ENCODE measurements around the gene SLC12A7. TPM values are rescaled to one million over a fixed set of nuclear protein-coding genes. Genes with fewer than 3 reads are reported as not detected.

The SLC12A7 gene
- total and polyA plus RNA-seq, 11 donors, result 66.3 to 159 (median 128) TPM

DNA sequence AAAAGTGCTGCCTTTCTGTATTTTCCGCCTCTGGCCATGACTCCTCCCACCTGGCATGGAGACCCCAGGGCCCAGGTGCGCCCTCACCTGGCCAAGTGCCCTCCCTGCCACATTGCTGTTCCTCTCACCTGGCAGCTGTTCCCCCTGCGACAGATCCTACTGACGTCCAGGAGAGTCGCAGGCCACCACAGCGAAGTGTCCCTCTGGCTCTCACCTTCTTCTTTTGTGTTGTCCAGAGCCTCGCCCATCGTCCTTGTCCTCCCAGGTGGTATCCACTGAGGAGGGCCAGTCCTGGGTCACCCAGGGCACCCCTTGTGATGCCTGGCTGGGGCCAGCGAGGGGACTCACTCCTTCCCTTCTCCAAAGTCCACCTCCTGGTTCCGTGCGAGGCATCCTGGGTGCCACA, 100.6 kb downstream of the SLC12A7 start:
- ATAC-seq (no peak), DNase-seq (peak in 4 of 5 donors; percentile 13 to 52 (median 20))
- peaks cover 6 to 37% (median 11%) of the 10 kb centered on the region in 9 donors for H3K27me3 ChIP-seq
- H3K4me3 ChIP-seq, result no peak overlapping the region
- WGBS, 4 donors, result 76 to 85% (median 82%) methylated on average over 10 to 11 of the region's 11 CpGs
- H3K9me3 ChIP-seq, result no peaks in the 10 kb centered on the region
- no peak overlapping the region for H3K27ac ChIP-seq
- TF ChIP-seq POLR2A (IDR thresholded peaks at IDR 0.05), result no peak
- TF ChIP-seq, protein P1, sequence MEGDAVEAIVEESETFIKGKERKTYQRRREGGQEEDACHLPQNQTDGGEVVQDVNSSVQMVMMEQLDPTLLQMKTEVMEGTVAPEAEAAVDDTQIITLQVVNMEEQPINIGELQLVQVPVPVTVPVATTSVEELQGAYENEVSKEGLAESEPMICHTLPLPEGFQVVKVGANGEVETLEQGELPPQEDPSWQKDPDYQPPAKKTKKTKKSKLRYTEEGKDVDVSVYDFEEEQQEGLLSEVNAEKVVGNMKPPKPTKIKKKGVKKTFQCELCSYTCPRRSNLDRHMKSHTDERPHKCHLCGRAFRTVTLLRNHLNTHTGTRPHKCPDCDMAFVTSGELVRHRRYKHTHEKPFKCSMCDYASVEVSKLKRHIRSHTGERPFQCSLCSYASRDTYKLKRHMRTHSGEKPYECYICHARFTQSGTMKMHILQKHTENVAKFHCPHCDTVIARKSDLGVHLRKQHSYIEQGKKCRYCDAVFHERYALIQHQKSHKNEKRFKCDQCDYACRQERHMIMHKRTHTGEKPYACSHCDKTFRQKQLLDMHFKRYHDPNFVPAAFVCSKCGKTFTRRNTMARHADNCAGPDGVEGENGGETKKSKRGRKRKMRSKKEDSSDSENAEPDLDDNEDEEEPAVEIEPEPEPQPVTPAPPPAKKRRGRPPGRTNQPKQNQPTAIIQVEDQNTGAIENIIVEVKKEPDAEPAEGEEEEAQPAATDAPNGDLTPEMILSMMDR (IDR thresholded peaks at IDR 0.05), result peak in 6 of 12 donors; percentile 9 to 37 (median 20)
- intact Hi-C loops (cut with DNase I), result loop anchor here in 2 of 10 donors (1.0 to 5.0 kb wide), 2 partner anchors 48 to 126 kb away; no protein-coding TSS in a partner anchor
- H3K4me1 ChIP-seq, result peaks cover 0 to 30% (median 18%) of the 10 kb centered on the region in 12 donors
- H3K36me3 ChIP-seq, result no peaks in the 10 kb centered on the region

GRCh38 chr5:1010641-1011046, 101.2 kb downstream of the SLC12A7 start:
- H3K4me3 ChIP-seq, result peak overlapping the region in 1 of 12 donors; percentile 68
- H3K27ac ChIP-seq, result no peak overlapping the region
- H3K27me3 ChIP-seq, result peaks cover 6 to 43% (median 11%) of the 10 kb centered on the region in 9 donors
- TF ChIP-seq POLR2A (IDR thresholded peaks at IDR 0.05), result no peak
- TF ChIP-seq, protein P1 (IDR thresholded peaks at IDR 0.05), result no peak
- no peaks in the 10 kb centered on the region for H3K36me3 ChIP-seq
- intact Hi-C loops (cut with DNase I), result loop anchor here in 2 of 10 donors (1.0 to 5.0 kb wide), 2 partner anchors 49 to 127 kb away; no protein-coding TSS in a partner anchor
- ATAC-seq (no peak), DNase-seq (peak in 4 of 5 donors; percentile 16 to 58 (median 27))
- H3K4me1 ChIP-seq, result peaks cover 0 to 31% (median 18%) of the 10 kb centered on the region in 12 donors
- no peaks in the 10 kb centered on the region for H3K9me3 ChIP-seq
- WGBS, 4 donors, result 78 to 82% (median 79%) methylated on average over 12 to 13 of the region's 13 CpGs

- H3K4me3 ChIP-seq, result peak overlapping the region in 9 of 12 donors; percentile 42 to 68 (median 58)
- intact Hi-C loops (cut with DNase I), result loop anchor here in 1 of 10 donors (5.0 kb wide), 1 partner anchor 127 kb away; no protein-coding TSS in a partner anchor
- H3K4me1 ChIP-seq, result peaks cover 0 to 36% (median 21%) of the 10 kb centered on the region in 12 donors
- WGBS, 4 donors, result 43 to 66% (median 48%) methylated on average over 4 of the region's 4 CpGs
- ATAC-seq, result peak in 1 of 4 donors; percentile 44
- H3K27me3 ChIP-seq, result peaks cover 6 to 48% (median 11%) of the 10 kb centered on the region in 9 donors
- no peak for TF ChIP-seq POLR2A (IDR thresholded peaks at IDR 0.05)
- TF ChIP-seq, protein P1 (IDR thresholded peaks at IDR 0.05), result peak in 4 of 12 donors; percentile 9 to 34 (median 25)
- no peaks in the 10 kb centered on the region for H3K9me3 ChIP-seq
- no peaks in the 10 kb centered on the region for H3K36me3 ChIP-seq
- no peak overlapping the region for H3K27ac ChIP-seq
- DNase-seq, result peak in 3 of 5 donors; percentile 26 to 42 (median 29)
Measured at GRCh38 chr5:1010181-1010510, 101.7 kb downstream of the SLC12A7 start.

- DNase-seq, result peak in 4 of 5 donors; percentile 18 to 61 (median 27)
- intact Hi-C loops (cut with DNase I), result loop anchor here in 6 of 10 donors (5.0 to 10.0 kb wide), 4 partner anchors 85 to 135 kb away; no protein-coding TSS in a partner anchor
- Histone ChIP-seq H3K27me3 (peaks cover 6 to 54% (median 11%) of the 10 kb centered on the region in 9 donors), H3K4me1 (peaks cover 0 to 42% (median 22%) of the 10 kb centered on the region in 12 donors), H3K9me3 (no peaks in the 10 kb centered on the region), H3K4me3 (peak overlapping the region; percentile 42 to 68 (median 57)), H3K27ac (no peak overlapping the region), H3K36me3 (no peaks in the 10 kb centered on the region)
- TF ChIP-seq, protein P1 (IDR thresholded peaks at IDR 0.05), result no peak
- no peak for TF ChIP-seq POLR2A (IDR thresholded peaks at IDR 0.05)
- 11 to 45% (median 18%) methylated on average over 14 to 70 of the region's 70 CpGs for WGBS, 4 donors
- ATAC-seq, result no peak
Measured at GRCh38 chr5:1009359-1010180, 102.3 kb downstream of the SLC12A7 start.

Data from heart left ventricle (tissue), 16 donors.